Trophoblast cell (in vitro differentiated cells and primary cell): Measurements from ENCODE around the gene SLC66A1.
A peak's percentile ranks its signal among the peaks of the same experiment; 100 is the strongest.

Experiments
- DNase-seq, 2 donors: peaks; one replicate each; pipeline ENCODE4 v3.0.0-alpha.2; 2016
- H2AFZ ChIP-seq: 2 replicates; pipeline ENCODE4 v1.6.1; 2013; ENCODE audit warnings: low read length, moderate library complexity, mild to moderate bottlenecking; ENCODE audit not compliant: insufficient read depth, poor library complexity
- H2AK5ac ChIP-seq: 2 replicates; pipeline ENCODE4 v1.6.1; 2013; ENCODE audit warnings: mild to moderate bottlenecking, low read length
- H2BK120ac ChIP-seq: 2 replicates; pipeline ENCODE4 v1.6.1; 2013; ENCODE audit warnings: low read length, mild to moderate bottlenecking, moderate library complexity; ENCODE audit not compliant: insufficient read depth, poor library complexity
- H2BK12ac ChIP-seq: 2 replicates; pipeline ENCODE4 v1.6.1; 2013; ENCODE audit warnings: mild to moderate bottlenecking, low read length, moderate library complexity
- H2BK5ac ChIP-seq: 2 replicates; pipeline ENCODE4 v1.6.1; 2013; ENCODE audit warnings: low read length, low read depth, moderate library complexity, mild to moderate bottlenecking; ENCODE audit not compliant: poor library complexity
- H3K14ac ChIP-seq: 2 replicates; pipeline ENCODE4 v1.6.1; 2013; ENCODE audit warnings: mild to moderate bottlenecking, low read length
- H3K18ac ChIP-seq: 2 replicates; pipeline ENCODE4 v1.6.1; 2013; ENCODE audit warnings: mild to moderate bottlenecking, low read length
- H3K23ac ChIP-seq: 2 replicates; pipeline ENCODE4 v1.6.1; 2013; ENCODE audit warnings: low read length
- H3K27ac ChIP-seq: 2 replicates; pipeline ENCODE4 v1.5.1; 2013; ENCODE audit warnings: low read depth, mild to moderate bottlenecking, inconsistent platforms, low read length, moderate library complexity
- H3K27me3 ChIP-seq: 2 replicates; pipeline ENCODE4 v1.6.1; 2013; ENCODE audit warnings: inconsistent platforms, mild to moderate bottlenecking, low read length, moderate library complexity; ENCODE audit not compliant: insufficient read depth
- H3K36me3 ChIP-seq, 2 experiments: 1 replicate in 1 of 2; 2 replicates in 1 of 2; pipeline ENCODE4 v1.6.1; 2013; ENCODE audit warnings: low read length in 2 of 2, mild to moderate bottlenecking in 2 of 2, moderate library complexity in 1 of 2; ENCODE audit not compliant: insufficient read depth in 2 of 2, control insufficient read depth in 1 of 2
- H3K4ac ChIP-seq: 2 replicates; pipeline ENCODE4 v1.6.1; 2013; ENCODE audit warnings: low read depth, mild to moderate bottlenecking, low read length, moderate library complexity
- H3K4me1 ChIP-seq, 2 experiments: 1 replicate in 1 of 2; 2 replicates in 1 of 2; pipeline ENCODE4 v1.6.1; 2013; ENCODE audit warnings: low read length in 2 of 2, mild to moderate bottlenecking in 2 of 2, moderate library complexity in 1 of 2; ENCODE audit not compliant: insufficient read depth in 2 of 2, control insufficient read depth in 1 of 2
- H3K4me2 ChIP-seq: 2 replicates; pipeline ENCODE4 v1.6.1; 2013; ENCODE audit warnings: inconsistent platforms, mild to moderate bottlenecking, low read length, moderate library complexity
- H3K4me3 ChIP-seq: 2 replicates; pipeline ENCODE4 v1.5.1; 2013; ENCODE audit warnings: mild to moderate bottlenecking, low read depth, low read length, inconsistent platforms
- H3K79me1 ChIP-seq: one replicate; pipeline ENCODE4 v1.6.1; 2013; ENCODE audit warnings: low read length
- H3K79me2 ChIP-seq: 2 replicates; pipeline ENCODE4 v1.6.1; 2013; ENCODE audit warnings: low read length, mild to moderate bottlenecking; ENCODE audit not compliant: control insufficient read depth, insufficient read depth, poor library complexity
- H3K9ac ChIP-seq: 2 replicates; pipeline ENCODE4 v1.6.1; 2013; ENCODE audit warnings: mild to moderate bottlenecking, low read length
- H3K9me3 ChIP-seq: 2 replicates; pipeline ENCODE4 v1.6.1; 2013; ENCODE audit warnings: low read depth, mild to moderate bottlenecking, control low read depth, inconsistent platforms, low read length; ENCODE audit not compliant: insufficient read depth
- H4K12ac ChIP-seq: 2 replicates; pipeline ENCODE4 v1.6.1; 2013; ENCODE audit warnings: low read depth, mild to moderate bottlenecking, low read length, moderate library complexity
- H4K8ac ChIP-seq: 2 replicates; pipeline ENCODE4 v1.6.1; 2013; ENCODE audit warnings: low read depth, mild to moderate bottlenecking, low read length, moderate library complexity
- H4K91ac ChIP-seq: one replicate; pipeline ENCODE4 v1.6.1; 2013; ENCODE audit warnings: low read depth, mild to moderate bottlenecking, low read length, moderate library complexity
- WGBS: extraction: QIAGEN DNeasy Blood & Tissue Kit; methylation state at CpG from one replicate; pipeline ENCODE4 v1.1.7; 2013; ENCODE audit warnings: missing lambda C conversion rate; ENCODE audit not compliant: insufficient read length, insufficient coverage; ENCODE audit errors: extremely low coverage; 5-methylcytosine and 5-hydroxymethylcytosine counted together

SLC66A1 gene

DNA sequence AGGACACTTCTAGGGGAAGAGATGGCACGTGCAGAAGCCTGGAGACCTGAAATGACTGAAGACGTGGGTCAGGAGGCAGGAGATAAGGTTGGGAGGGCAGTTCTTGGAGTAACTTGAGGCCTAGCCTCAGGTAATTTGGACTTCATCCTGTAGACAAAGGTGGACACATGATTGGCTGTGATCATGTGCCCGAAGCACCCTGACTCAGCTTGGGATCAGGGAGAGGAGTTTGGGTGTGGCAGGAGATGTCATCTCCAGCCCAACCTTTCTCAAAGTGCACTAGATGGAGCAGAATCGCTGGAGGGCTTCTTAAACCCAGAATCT lies 1.5 kb downstream of the SLC66A1 start:
- Histone ChIP-seq H4K91ac (no peak overlapping the region), H2BK12ac (no peak overlapping the region), H2AFZ (no peak overlapping the region), H3K9me3 (no peaks in the 10 kb centered on the region), H3K79me1 (peaks cover 16% of the 10 kb centered on the region), H3K18ac (no peak overlapping the region), H2AK5ac (no peak overlapping the region), H3K4me3 (no peak overlapping the region), H3K4ac (no peak overlapping the region), H2BK5ac (no peak overlapping the region), H3K23ac (no peak overlapping the region), H3K4me2 (no peak overlapping the region), H3K27me3 (no peaks in the 10 kb centered on the region), H4K8ac (no peak overlapping the region), H3K14ac (no peak overlapping the region), H4K12ac (no peak overlapping the region), H2BK120ac (no peak overlapping the region), H3K36me3 (peaks cover 22 to 24% of the 10 kb centered on the region in 2 experiments), H3K9ac (no peak overlapping the region), H3K4me1 (peaks cover 30 to 34% of the 10 kb centered on the region in 2 experiments), H3K79me2 (peaks cover 15% of the 10 kb centered on the region), H3K27ac (no peak overlapping the region)
- no peak for DNase-seq
- WGBS, result no CpG with 5 or more reads among the region's 4 CpGs

DNA sequence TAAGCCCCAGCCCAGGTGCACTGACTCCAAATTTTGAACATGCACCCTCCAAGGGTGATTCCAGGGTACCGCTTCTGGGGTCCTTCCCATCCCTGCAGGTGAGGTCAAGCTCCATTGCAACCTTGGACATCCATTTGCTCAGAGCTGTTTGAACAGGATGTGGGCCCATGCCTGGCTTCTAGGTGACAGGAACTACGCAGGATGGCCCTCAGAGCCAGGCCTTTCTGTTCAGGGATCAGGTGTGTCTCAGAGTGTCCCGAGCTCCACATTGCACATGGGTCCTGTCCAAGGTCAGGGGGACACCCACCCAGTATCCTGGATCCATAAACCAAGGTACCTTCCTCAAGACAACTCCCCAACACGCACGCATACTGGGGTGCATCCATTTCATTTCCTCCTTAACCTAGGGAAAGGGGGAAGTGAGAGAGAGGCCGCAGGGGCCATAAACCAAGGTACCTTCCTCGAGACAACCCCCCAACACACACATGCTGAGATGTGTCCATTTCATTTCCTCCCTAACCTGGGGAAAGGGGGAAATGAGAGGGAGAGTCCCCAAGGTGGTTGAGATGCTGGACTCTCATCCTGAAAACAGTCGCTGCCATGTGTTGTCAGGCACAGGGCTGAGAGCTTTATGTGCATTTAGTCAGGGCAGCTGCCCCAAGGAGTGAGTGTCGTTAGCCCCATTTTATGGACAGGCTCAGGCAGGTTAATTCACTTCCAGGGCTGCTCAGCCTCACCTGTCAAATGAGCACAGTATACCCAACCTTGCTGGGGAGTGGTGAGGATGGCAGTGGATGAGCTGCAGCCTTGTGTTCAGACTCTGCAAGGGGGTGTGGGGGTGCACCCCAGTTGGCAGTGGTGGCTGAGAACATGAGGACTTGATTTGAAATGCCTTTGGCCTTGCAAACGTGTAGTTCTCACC lies 2.1 kb downstream of the SLC66A1 start:
- peak overlapping the region; percentile 7 for H2AK5ac ChIP-seq
- H3K27me3 ChIP-seq, result no peaks in the 10 kb centered on the region
- H2BK120ac ChIP-seq, result no peak overlapping the region
- no peak overlapping the region for H3K9ac ChIP-seq
- H3K4me1 ChIP-seq, result peaks cover 30 to 34% of the 10 kb centered on the region in 2 experiments
- no CpG with 5 or more reads among the region's 10 CpGs for WGBS
- H3K14ac ChIP-seq, result no peak overlapping the region
- H3K9me3 ChIP-seq, result no peaks in the 10 kb centered on the region
- no peak overlapping the region for H3K4me2 ChIP-seq
- H3K36me3 ChIP-seq, result peaks cover 24 to 25% of the 10 kb centered on the region in 2 experiments
- no peak overlapping the region for H2AFZ ChIP-seq
- no peak overlapping the region for H3K23ac ChIP-seq
- peak overlapping the region; percentile 54 for H3K18ac ChIP-seq
- no peak overlapping the region for H3K27ac ChIP-seq
- peaks cover 15% of the 10 kb centered on the region for H3K79me2 ChIP-seq
- no peak for DNase-seq
- H2BK5ac ChIP-seq, result no peak overlapping the region
- no peak overlapping the region for H4K91ac ChIP-seq
- no peak overlapping the region for H4K8ac ChIP-seq
- no peak overlapping the region for H2BK12ac ChIP-seq
- peak overlapping the region; percentile 19 for H3K4ac ChIP-seq
- peaks cover 16% of the 10 kb centered on the region for H3K79me1 ChIP-seq
- H4K12ac ChIP-seq, result no peak overlapping the region
- no peak overlapping the region for H3K4me3 ChIP-seq

DNA sequence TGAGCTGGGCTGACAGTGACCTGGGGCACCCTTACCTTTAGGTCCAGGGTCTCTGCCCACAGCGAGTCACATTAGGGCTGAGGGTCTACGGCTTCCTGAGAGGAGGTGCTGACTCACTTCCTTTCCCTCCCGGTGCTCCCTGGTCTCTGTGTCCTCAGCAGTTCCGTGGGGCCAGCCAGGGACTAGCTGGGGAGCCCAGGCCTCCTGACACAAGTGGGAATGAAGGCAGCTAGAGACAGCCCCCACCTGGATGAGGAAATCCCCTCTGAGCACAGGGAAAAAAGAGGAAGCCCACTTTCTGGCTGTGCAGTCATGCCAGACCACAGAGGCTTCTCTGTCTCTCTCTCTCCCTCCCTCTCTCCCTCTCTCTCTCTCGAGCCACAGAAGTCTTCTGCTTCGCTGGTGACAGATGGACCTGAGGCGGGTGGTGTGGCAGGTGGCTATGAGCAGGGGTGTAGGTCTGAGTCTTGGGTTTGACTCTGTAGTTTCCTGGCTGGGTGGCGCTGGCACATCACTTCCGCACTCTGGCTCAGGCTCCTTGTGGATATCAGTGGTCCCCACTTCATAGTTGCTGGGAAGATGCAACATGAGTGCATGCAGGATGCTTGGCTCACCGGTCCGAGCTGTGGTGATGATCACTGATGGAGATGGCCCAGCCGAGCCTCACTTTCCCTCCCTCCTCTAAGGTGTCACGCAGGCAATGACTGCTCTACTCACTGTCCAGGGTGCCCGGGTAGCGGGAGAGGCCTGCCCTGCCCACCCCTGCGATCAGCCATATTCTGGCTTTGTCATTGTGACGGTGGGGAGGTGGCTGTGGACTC lies 3.5 kb downstream of the SLC66A1 start:
- Histone ChIP-seq H2BK5ac (no peak overlapping the region), H3K79me1 (peaks cover 16% of the 10 kb centered on the region), H3K27ac (no peak overlapping the region), H3K23ac (no peak overlapping the region), H3K4me1 (peaks cover 29 to 33% of the 10 kb centered on the region in 2 experiments), H2BK12ac (no peak overlapping the region), H2AFZ (no peak overlapping the region), H3K79me2 (peaks cover 15% of the 10 kb centered on the region), H3K4me2 (no peak overlapping the region), H3K18ac (no peak overlapping the region), H3K4me3 (no peak overlapping the region), H3K27me3 (no peaks in the 10 kb centered on the region), H3K14ac (no peak overlapping the region), H2AK5ac (no peak overlapping the region), H3K36me3 (peaks cover 24 to 25% of the 10 kb centered on the region in 2 experiments), H3K4ac (no peak overlapping the region), H4K12ac (no peak overlapping the region), H4K91ac (no peak overlapping the region), H3K9ac (no peak overlapping the region), H2BK120ac (no peak overlapping the region), H4K8ac (no peak overlapping the region), H3K9me3 (no peaks in the 10 kb centered on the region)
- DNase-seq, result no peak
- WGBS, result no CpG with 5 or more reads among the region's 17 CpGs

DNA sequence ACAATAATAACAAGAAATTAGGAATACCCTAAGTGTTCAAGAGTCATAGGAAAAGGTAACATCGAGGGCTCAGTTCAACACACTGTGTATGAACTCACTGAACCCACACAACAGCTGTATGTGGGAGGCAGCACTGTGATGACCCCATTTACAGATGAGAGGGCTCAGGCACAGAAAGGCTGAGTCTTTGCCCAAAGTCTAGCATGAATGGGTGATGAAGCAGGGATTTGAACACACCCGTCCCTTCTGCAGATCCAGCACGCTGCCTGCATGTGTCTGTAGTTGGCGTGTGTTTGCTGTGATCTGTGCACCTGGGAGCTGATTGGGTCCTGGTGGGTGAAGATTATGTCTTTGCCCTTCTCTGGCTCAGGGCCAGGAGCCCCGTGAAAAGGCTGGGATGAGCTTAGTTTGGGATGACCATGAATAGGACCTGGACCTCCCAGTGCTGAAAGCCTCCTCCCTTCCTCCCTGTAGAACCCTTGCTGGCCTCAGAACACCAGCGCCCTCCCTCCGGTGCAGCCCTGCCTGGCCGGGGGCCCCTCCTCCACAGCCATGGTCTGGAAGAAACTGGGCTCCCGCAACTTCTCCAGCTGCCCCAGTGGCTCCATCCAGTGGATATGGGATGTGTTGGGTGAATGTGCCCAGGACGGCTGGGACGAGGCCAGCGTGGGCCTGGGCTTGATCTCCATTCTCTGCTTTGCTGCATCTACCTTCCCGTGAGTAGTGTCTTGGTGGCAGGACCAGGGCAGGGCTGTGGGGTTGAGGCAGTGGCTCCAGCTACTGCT lies 5.2 kb downstream of the SLC66A1 start:
- no peak overlapping the region for H2BK5ac ChIP-seq
- H3K4me1 ChIP-seq, result peaks cover 21 to 25% of the 10 kb centered on the region in 2 experiments
- H3K23ac ChIP-seq, result no peak overlapping the region
- H3K79me2 ChIP-seq, result peaks cover 6% of the 10 kb centered on the region
- no peak overlapping the region for H3K4me3 ChIP-seq
- H3K9me3 ChIP-seq, result no peaks in the 10 kb centered on the region
- H4K12ac ChIP-seq, result peak overlapping the region; percentile 7
- H3K18ac ChIP-seq, result no peak overlapping the region
- no peak overlapping the region for H2AK5ac ChIP-seq
- H3K9ac ChIP-seq, result no peak overlapping the region
- peaks cover 6% of the 10 kb centered on the region for H3K79me1 ChIP-seq
- no peak overlapping the region for H3K4me2 ChIP-seq
- H2AFZ ChIP-seq, result no peak overlapping the region
- H3K27me3 ChIP-seq, result no peaks in the 10 kb centered on the region
- H3K14ac ChIP-seq, result no peak overlapping the region
- H4K8ac ChIP-seq, result no peak overlapping the region
- no peak overlapping the region for H3K4ac ChIP-seq
- no peak overlapping the region for H2BK12ac ChIP-seq
- no peak overlapping the region for H2BK120ac ChIP-seq
- no peak overlapping the region for H4K91ac ChIP-seq
- H3K27ac ChIP-seq, result no peak overlapping the region
- peaks cover 30 to 31% of the 10 kb centered on the region in 2 experiments for H3K36me3 ChIP-seq
- no CpG with 5 or more reads among the region's 13 CpGs for WGBS
- no peak for DNase-seq
